ENCODE results near the gene TRPM2. TPM values are rescaled to one million over a fixed set of nuclear protein-coding genes. Genes with fewer than 3 reads are reported as not detected.
A peak's percentile ranks its signal among the peaks of the same experiment; 100 is the strongest.

TRPM2 gene
- total RNA-seq, 2 donors from 2014 or later = 1.6 to 2.7 TPM

DNA sequence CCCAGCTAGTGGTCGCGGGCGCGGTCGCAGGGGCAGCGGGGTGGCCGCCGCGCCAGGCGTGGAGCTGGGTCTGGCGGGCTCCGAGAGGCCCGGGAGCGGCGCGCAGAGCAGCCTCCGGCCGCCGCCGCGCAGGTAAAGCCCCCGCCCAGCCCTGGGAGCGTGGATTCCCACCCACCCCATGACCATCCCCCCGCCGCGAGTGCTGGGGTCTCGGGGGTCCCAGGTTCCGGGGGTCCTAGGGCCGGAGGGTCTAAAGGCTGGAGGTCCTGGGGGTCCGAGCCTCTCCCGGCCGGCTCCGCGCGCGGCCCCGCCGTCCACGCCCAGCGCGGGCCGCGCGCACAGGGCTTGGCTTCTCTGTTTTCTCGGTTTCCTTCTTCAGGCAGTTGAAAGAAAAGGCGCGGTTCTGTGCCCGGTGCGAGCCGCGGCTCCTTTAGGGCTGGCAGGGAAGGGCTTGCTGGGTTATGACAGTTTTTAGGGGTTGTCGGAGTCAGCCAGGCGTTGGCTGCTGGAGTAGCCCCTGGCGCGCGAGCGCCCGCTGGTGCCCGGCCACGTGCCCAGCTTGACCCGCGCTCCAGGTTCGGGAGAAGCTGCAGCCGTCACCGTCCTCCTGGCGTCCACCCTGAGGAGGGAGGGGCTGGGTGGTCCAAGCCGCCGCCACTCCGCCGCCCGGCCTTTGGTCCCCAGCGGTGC lies 102.2 kb downstream of the TRPM2 start:
- peak; percentile 25 for DNase-seq (ENCODE audit: low spot score)
- intact Hi-C loops (cut with DNase I) = no loop called here
- TF ChIP-seq, protein P1, sequence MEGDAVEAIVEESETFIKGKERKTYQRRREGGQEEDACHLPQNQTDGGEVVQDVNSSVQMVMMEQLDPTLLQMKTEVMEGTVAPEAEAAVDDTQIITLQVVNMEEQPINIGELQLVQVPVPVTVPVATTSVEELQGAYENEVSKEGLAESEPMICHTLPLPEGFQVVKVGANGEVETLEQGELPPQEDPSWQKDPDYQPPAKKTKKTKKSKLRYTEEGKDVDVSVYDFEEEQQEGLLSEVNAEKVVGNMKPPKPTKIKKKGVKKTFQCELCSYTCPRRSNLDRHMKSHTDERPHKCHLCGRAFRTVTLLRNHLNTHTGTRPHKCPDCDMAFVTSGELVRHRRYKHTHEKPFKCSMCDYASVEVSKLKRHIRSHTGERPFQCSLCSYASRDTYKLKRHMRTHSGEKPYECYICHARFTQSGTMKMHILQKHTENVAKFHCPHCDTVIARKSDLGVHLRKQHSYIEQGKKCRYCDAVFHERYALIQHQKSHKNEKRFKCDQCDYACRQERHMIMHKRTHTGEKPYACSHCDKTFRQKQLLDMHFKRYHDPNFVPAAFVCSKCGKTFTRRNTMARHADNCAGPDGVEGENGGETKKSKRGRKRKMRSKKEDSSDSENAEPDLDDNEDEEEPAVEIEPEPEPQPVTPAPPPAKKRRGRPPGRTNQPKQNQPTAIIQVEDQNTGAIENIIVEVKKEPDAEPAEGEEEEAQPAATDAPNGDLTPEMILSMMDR (IDR thresholded peaks at IDR 0.05) = peak in 1 of 4 experiments; percentile 12
- no peak for TF ChIP-seq POLR2AphosphoS5 (IDR thresholded peaks at IDR 0.05)
- Histone ChIP-seq H3K36me3 (no peaks in the 10 kb centered on the region), H3K4me1 (replicated peaks) (no peaks in the 10 kb centered on the region), H3K4me3 (peak overlapping the region; percentile 62 to 79), H3K27ac (peak overlapping the region in 1 of 2 donors; percentile 11), H3K9me3 (no peaks in the 10 kb centered on the region), H3K27me3 (replicated peaks; ENCODE audit: insufficient read depth) (no peaks in the 10 kb centered on the region)
- under 1% methylated on average over 32 of the region's 72 CpGs for WGBS

DNA sequence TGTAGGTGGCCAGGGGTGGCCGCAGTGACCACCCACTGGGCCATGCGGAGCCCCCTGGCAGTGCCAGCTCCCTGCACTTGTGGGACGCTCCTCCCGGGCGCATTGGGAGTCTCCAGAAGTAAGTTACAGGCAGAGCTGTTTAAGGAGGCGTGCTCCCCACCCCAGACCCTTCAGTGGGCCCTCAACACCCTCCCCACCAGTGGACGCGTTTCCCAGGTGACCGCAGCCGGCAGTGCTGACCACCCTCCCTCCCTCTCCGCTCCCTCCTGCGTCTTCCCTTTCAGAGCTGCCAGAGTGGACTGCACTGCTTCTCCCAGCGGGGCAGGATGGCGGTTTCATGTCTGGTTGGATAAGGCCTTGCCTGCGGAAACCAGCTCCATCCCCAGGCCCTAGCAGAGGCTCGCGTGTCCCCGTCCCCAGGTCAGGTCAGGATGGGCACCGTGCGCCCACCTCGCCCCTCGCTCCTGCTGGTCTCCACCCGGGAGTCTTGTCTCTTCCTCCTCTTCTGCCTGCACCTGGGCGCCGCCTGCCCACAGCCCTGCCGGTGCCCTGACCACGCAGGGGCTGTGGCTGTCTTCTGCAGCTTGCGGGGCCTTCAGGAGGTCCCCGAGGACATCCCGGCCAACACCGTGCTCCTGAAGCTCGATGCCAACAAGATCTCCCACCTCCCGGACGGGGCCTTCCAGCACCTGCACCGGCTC lies 102.9 kb downstream of the TRPM2 start:
- WGBS = 73% methylated on average over 35 of the region's 35 CpGs
- Histone ChIP-seq H3K4me3 (peak overlapping the region; percentile 62 to 79), H3K4me1 (replicated peaks) (no peaks in the 10 kb centered on the region), H3K27ac (no peak overlapping the region), H3K9me3 (no peaks in the 10 kb centered on the region), H3K27me3 (replicated peaks; ENCODE audit: insufficient read depth) (no peaks in the 10 kb centered on the region), H3K36me3 (no peaks in the 10 kb centered on the region)
- no peak for DNase-seq (ENCODE audit: low spot score)
- TF ChIP-seq, protein P1 (IDR thresholded peaks at IDR 0.05) = no peak
- TF ChIP-seq POLR2A (IDR thresholded peaks at IDR 0.05) (no peak), POLR2AphosphoS5 (IDR thresholded peaks at IDR 0.05) (no peak)
- intact Hi-C loops (cut with DNase I) = no loop called here

DNA sequence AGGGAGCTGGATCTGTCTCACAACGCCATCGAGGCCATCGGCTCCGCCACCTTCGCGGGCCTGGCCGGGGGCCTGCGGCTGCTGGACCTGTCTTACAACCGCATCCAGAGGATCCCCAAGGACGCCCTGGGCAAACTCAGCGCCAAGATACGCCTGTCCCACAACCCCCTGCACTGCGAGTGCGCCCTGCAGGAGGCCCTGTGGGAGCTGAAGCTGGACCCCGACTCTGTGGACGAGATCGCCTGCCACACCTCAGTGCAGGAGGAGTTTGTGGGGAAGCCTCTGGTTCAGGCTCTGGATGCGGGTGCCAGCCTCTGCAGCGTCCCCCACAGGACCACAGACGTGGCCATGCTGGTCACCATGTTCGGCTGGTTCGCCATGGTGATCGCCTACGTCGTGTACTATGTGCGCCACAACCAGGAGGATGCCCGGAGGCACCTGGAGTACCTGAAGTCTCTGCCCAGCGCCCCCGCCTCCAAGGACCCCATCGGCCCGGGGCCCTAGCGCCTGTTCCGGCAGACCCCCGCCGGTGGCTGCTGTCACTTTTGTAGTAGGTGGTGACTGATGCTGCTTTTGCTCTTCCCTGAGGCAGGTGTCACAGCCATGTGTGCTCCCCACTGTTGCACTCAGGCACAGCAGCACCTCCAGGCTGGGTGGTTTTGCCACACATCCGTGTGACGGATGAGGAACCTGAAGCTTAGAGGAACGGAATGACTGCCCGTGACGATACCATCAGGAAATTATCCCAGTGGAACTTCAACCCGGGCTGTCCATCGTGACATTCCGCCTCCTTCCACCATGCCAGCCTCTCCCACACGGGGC lies 103.7 kb downstream of the TRPM2 start:
- intact Hi-C loops (cut with DNase I) = no loop called here
- H3K27ac ChIP-seq = no peak overlapping the region
- no peak for DNase-seq (ENCODE audit: low spot score)
- no peaks in the 10 kb centered on the region for H3K36me3 ChIP-seq
- TF ChIP-seq POLR2AphosphoS5 (IDR thresholded peaks at IDR 0.05) (no peak), POLR2A (IDR thresholded peaks at IDR 0.05) (no peak)
- TF ChIP-seq, protein P1 (IDR thresholded peaks at IDR 0.05) = no peak
- no peaks in the 10 kb centered on the region for H3K27me3 ChIP-seq (replicated peaks; ENCODE audit: insufficient read depth)
- H3K9me3 ChIP-seq = no peaks in the 10 kb centered on the region
- H3K4me3 ChIP-seq = no peak overlapping the region
- WGBS = 96% methylated on average over 41 of the region's 44 CpGs
- no peaks in the 10 kb centered on the region for H3K4me1 ChIP-seq (replicated peaks)

DNA sequence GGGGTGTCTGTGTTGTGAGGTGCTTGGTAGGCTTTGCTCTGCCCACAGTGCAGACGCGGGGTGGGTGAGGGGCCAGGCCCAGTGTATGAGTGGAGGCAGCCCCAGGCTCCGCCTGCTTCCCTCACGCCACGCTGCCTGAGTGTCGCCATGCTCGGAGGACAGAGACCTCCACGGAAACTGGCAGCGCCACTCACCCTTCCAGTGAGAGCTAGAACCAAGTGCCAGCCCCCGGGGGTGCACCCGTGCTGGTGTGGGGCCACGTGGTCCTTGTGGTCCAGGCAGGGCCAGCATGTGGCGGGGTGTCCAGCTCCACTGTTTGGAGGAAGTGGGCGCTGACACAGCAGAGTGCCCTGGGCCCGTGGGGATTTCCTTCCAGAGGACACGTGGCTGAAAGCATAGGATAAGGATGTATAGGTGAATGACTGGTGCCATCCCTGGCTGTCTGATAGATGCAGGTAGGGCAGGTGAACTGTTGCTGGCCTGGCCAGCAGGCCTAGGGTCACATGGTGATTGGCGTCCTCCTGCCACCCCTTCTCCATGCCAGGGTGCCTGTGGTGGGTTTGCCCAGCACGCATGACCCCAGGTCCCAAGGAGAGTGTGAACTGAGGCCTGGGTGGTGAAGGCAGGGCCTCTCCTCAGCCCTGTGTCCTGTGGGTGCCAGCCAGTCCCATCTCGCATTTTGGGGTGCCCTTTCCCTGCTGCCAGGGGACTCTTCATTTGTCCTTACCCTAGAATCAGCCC lies 105.7 kb downstream of the TRPM2 start:
- intact Hi-C loops (cut with DNase I) = no loop called here
- H3K9me3 ChIP-seq = no peaks in the 10 kb centered on the region
- H3K36me3 ChIP-seq = no peaks in the 10 kb centered on the region
- no peak overlapping the region for H3K4me3 ChIP-seq
- WGBS = 89% methylated on average over 19 of the region's 19 CpGs
- H3K27me3 ChIP-seq (replicated peaks; ENCODE audit: insufficient read depth) = no peaks in the 10 kb centered on the region
- no peaks in the 10 kb centered on the region for H3K4me1 ChIP-seq (replicated peaks)
- TF ChIP-seq, protein P1 (IDR thresholded peaks at IDR 0.05) = no peak
- TF ChIP-seq POLR2AphosphoS5 (IDR thresholded peaks at IDR 0.05) = no peak
- no peak for DNase-seq (ENCODE audit: low spot score)
- no peak overlapping the region for H3K27ac ChIP-seq

Measured in prostate gland (tissue), 2 donors.